Stimulated activated CD4-positive, alpha-beta T cell treated with anti-CD3 and anti-CD28 coated beads, Interleukin-15, amount 100 ng/mL, for 1 hour (primary cell): ENCODE measurements around the gene ANKFY1.
"Not testable (repeated sequence)": the region's sequence is repeated elsewhere in the genome, so short reads cannot be mapped to it uniquely, and the experiment has no call there.

Experiments
- DNase-seq, 2 donors: peaks; one replicate each; pipeline ENCODE4 v3.0.0-alpha.2; 2020; ENCODE audit warnings: low read depth in 1 of 2, low spot score in 1 of 2

The ANKFY1 gene

GRCh38 chr17:4157618-4158333 lies 106.0 kb downstream of the ANKFY1 start:
- no peak for DNase-seq

GRCh38 chr17:4156750-4157381 lies 106.9 kb downstream of the ANKFY1 start:
- DNase-seq = no peak

- no peak for DNase-seq
These were observed 107.7 kb downstream of the ANKFY1 start for GRCh38 chr17:4155980-4156620.

GRCh38 chr17:4154201-4154600 lies 109.6 kb downstream of the ANKFY1 start:
- no peak for DNase-seq

- no peak for DNase-seq
These were observed 111.3 kb downstream of the ANKFY1 start for GRCh38 chr17:4152471-4152870.

GRCh38 chr17:4150096-4150495 lies 113.7 kb downstream of the ANKFY1 start:
- DNase-seq = no peak

- no peak for DNase-seq
These were observed 115.0 kb downstream of the ANKFY1 start for GRCh38 chr17:4148611-4149308.

GRCh38 chr17:4147751-4148310 lies 115.9 kb downstream of the ANKFY1 start:
- DNase-seq = no peak

- DNase-seq = no peak
These were observed 117.1 kb downstream of the ANKFY1 start for GRCh38 chr17:4146641-4147040.

- DNase-seq = no peak
These were observed 119.4 kb downstream of the ANKFY1 start for GRCh38 chr17:4144422-4144747.

GRCh38 chr17:4143563-4144421 lies 120.0 kb downstream of the ANKFY1 start:
- peak; percentile 79 to 83 for DNase-seq

GRCh38 chr17:4142107-4142900 lies 121.5 kb downstream of the ANKFY1 start:
- DNase-seq = peak; percentile 10 to 15

GRCh38 chr17:4140125-4140524 lies 123.7 kb downstream of the ANKFY1 start:
- DNase-seq = no peak

- not testable (repeated sequence) for DNase-seq
These were observed 124.8 kb downstream of the ANKFY1 start for GRCh38 chr17:4138906-4139526.

- no peak for DNase-seq
These were observed 127.4 kb downstream of the ANKFY1 start for GRCh38 chr17:4136373-4136772.

GRCh38 chr17:4135489-4135888 lies 128.3 kb downstream of the ANKFY1 start:
- no peak for DNase-seq

- DNase-seq = no peak
These were observed 129.1 kb downstream of the ANKFY1 start for GRCh38 chr17:4134721-4135120.

- no peak for DNase-seq
These were observed 133.1 kb downstream of the ANKFY1 start for GRCh38 chr17:4130715-4131114.

- DNase-seq = no peak
These were observed 136.2 kb downstream of the ANKFY1 start for GRCh38 chr17:4127555-4127954.
